Common myeloid progenitor, CD34-positive (primary cell): ENCODE results near the gene PCDH9.

Experiments
- CTCF ChIA-PET: fragments of 350-600 bp; sonication (Branson Sonifier 250); formaldehyde crosslinking; loops from one replicate; lab custom pipeline; 2021; ENCODE audit warnings: antibody characterized with exemption; lab: Charles Lee
- POLR2A ChIA-PET: fragments of 350-600 bp; sonication (Branson Sonifier 250); formaldehyde crosslinking; loops from one replicate; lab custom pipeline; 2021; ENCODE audit warnings: antibody characterized with exemption; lab: Charles Lee
- DNase-seq, 3 donors: peaks; one replicate each; pipeline versions ENCODE4 v3.0.0 to v3.0.0-alpha.2; 2013
- H3K27ac ChIP-seq, 2 experiments: 1 replicate in 1 of 2; 2 replicates in 1 of 2; pipeline ENCODE4 v1.7.0; 2013; ENCODE audit warnings: inconsistent platforms in 2 of 2, low read length in 2 of 2, mild to moderate bottlenecking in 2 of 2, low read depth in 1 of 2, moderate library complexity in 1 of 2; ENCODE audit not compliant: severe bottlenecking in 2 of 2, insufficient read depth in 1 of 2, poor library complexity in 1 of 2
- H3K27me3 ChIP-seq, 5 experiments: replicated peaks in 2 of 5; 1 replicate in 3 of 5; 2 replicates in 2 of 5; pipeline versions ENCODE4 v1.6.1 to v1.7.0; 2013; ENCODE audit warnings: low read length in 4 of 5, mild to moderate bottlenecking in 2 of 5, moderate library complexity in 2 of 5, inconsistent platforms in 1 of 5; ENCODE audit not compliant: insufficient read depth in 5 of 5, control insufficient read depth in 4 of 5
- H3K36me3 ChIP-seq, 4 experiments: 1 replicate in 2 of 4; 2 replicates in 2 of 4; pipeline versions ENCODE4 v1.6.1 to v1.7.0; 2013; ENCODE audit warnings: low read length in 3 of 4, control low read depth in 1 of 4, mild to moderate bottlenecking in 1 of 4; ENCODE audit not compliant: control insufficient read depth in 4 of 4, insufficient read depth in 4 of 4
- H3K4me1 ChIP-seq, 4 experiments: 1 replicate in 3 of 4; 2 replicates in 1 of 4; pipeline versions ENCODE4 v1.6.1 to v1.7.1; 2013; ENCODE audit warnings: low read length in 3 of 4, mild to moderate bottlenecking in 3 of 4, control low read depth in 1 of 4, inconsistent platforms in 1 of 4, moderate library complexity in 1 of 4; ENCODE audit not compliant: control insufficient read depth in 4 of 4, insufficient read depth in 4 of 4; ENCODE audit errors: control extremely low read depth in 1 of 4
- H3K4me3 ChIP-seq, 7 experiments: 1 replicate in 4 of 7; 2 replicates in 3 of 7; pipeline versions ENCODE4 v1.5.1 to v1.7.0; 2013; ENCODE audit warnings: mild to moderate bottlenecking in 7 of 7, low read length in 6 of 7, moderate library complexity in 6 of 7, inconsistent platforms in 2 of 7, low read depth in 2 of 7, control low read depth in 1 of 7; ENCODE audit not compliant: insufficient read depth in 4 of 7, control insufficient read depth in 1 of 7; ENCODE audit errors: extremely low read depth in 1 of 7
- H3K9me3 ChIP-seq, 5 experiments: 1 replicate in 4 of 5; 2 replicates in 1 of 5; pipeline versions ENCODE4 v1.6.1 to v1.7.1; 2013; ENCODE audit warnings: low read length in 4 of 5, mild to moderate bottlenecking in 2 of 5, inconsistent platforms in 1 of 5, low read depth in 1 of 5, moderate library complexity in 1 of 5; ENCODE audit not compliant: control insufficient read depth in 4 of 5, insufficient read depth in 2 of 5; ENCODE audit errors: control extremely low read depth in 1 of 5
- WGBS: methylation state at CpG from one replicate; pipeline ENCODE4 v1.1.5; 2013; ENCODE audit not compliant: insufficient coverage; 5-methylcytosine and 5-hydroxymethylcytosine counted together

PCDH9 gene

DNA sequence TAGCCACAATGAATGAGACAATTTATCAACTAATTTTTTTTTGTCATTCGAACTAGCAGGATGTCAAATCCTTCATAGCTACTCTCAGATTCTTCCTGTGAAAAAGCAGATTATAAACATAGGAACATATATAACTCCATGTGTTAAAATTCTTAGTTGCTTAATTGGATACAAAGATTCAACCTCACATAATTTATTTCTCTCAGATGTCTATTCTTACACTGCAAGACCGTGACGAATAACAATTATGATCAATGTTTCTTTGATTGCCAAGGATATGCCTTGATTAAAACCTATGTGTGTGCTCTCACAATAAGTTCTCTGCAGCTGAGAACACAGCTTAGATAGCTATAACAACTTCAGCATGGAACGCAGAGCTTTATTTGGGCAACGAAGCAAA, 872.7 kb downstream of the PCDH9 start:
- CTCF ChIA-PET: interaction anchor here (1.4 kb wide), 1 partner anchor 13 kb away, joined by 4 read pairs; no protein-coding TSS in a partner anchor
- WGBS: 80% methylated on average over 1 of the region's 5 CpGs
- H3K27ac ChIP-seq: no peak overlapping the region
- H3K4me1 ChIP-seq: peaks cover 0 to 2% (median 0%) of the 10 kb centered on the region in 4 experiments
- no peak overlapping the region for H3K4me3 ChIP-seq
- no peak for DNase-seq
- no peaks in the 10 kb centered on the region for H3K36me3 ChIP-seq
- H3K27me3 ChIP-seq: no peaks in the 10 kb centered on the region
- H3K9me3 ChIP-seq: no peaks in the 10 kb centered on the region
- POLR2A ChIA-PET: no interaction called here

DNA sequence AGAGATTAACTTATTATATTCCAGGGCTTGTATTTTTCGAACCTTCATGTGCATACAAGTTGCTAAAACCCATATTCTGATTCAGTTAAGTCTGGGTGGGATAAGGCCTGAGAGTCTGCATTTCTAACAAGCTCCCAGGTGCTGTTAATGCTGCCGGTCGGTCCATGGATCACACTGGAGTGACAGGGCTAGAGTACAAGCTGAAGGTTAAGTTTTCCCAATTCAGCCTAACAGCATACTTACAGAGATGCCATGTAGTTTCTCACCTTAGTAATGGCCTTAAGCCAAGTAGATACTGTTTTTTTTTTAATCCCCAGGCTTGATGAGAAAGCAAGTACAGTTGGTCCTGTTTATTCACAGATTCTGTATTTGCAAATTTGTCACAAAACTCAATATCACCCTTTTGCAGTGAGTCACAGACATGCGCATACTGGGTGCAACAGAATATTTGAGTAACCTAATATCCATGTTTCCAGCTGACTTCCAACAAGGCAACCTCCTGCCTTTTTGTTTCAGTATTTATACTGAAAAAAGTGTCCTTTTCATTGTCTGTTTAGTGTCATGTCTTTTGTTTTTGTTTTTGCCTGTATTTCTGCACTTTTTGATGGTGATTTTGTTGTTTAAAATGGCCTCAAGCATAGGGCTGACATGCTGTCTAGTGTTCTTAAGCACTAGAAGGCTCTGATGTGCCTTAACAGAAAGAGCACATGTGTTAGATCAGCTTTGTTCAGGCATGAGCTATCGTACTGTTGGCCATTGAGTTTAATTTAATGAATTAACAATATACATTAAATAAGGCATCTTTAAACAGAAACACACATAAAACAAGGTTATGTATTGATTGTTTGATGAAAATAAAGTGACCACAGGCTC, 875.0 kb downstream of the PCDH9 start:
- Histone ChIP-seq H3K27me3 (no peaks in the 10 kb centered on the region), H3K27ac (no peak overlapping the region), H3K4me1 (peaks cover 0 to 2% (median 0%) of the 10 kb centered on the region in 4 experiments), H3K36me3 (no peaks in the 10 kb centered on the region), H3K4me3 (no peak overlapping the region), H3K9me3 (no peaks in the 10 kb centered on the region)
- 100% methylated on average over 2 of the region's 5 CpGs for WGBS
- ChIA-PET CTCF (interaction anchor here (1.3 kb wide), 1 partner anchor 9 kb away, joined by 3 read pairs; no protein-coding TSS in a partner anchor), POLR2A (no interaction called here)
- no peak for DNase-seq

DNA sequence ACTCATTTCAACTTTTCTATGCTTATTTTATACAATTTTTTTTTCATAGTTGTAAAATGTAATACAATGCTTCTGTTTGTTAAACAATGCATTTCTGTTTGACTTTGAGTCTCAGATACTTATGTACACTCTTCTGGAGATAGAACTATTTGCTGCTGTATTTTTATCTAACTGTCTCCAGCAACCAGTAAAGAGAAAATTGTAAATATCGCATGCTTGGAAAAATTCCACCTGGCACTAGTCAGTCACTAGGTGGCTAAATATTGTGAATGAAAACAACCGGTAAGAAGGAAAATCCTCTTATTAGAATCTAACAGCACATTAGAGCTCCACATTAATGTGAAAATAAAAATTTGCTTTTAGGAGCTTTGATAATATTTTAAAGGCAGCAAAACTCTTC, 876.5 kb downstream of the PCDH9 start:
- no peak overlapping the region for H3K4me3 ChIP-seq
- POLR2A ChIA-PET: no interaction called here
- no peak overlapping the region for H3K27ac ChIP-seq
- no CpG with 5 or more reads among the region's 2 CpGs for WGBS
- H3K36me3 ChIP-seq: no peaks in the 10 kb centered on the region
- CTCF ChIA-PET: interaction anchor here (1.6 kb wide), 1 partner anchor 8 kb away, joined by 4 read pairs; no protein-coding TSS in a partner anchor
- H3K9me3 ChIP-seq: no peaks in the 10 kb centered on the region
- H3K27me3 ChIP-seq: no peaks in the 10 kb centered on the region
- no peak for DNase-seq
- H3K4me1 ChIP-seq: peaks cover 0 to 2% (median 0%) of the 10 kb centered on the region in 4 experiments

DNA sequence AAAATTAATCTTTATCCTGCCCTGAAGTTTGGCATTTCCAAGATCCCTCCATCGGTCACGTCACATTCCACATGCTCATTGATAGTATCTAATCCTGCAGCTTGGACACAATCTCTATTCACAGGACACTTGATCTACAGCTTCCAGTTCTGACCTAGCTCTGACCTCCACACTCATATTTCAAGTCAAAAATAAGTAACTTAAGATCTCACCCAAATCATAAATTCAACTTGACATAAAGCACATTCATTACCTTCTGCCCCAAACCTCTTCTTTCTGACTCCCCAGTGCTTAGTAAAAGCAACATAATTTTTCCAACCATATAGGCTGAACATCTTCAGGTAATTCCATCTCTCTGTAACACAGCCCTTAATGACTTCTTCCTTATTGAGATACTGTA, 880.2 kb downstream of the PCDH9 start:
- Histone ChIP-seq H3K4me1 (peaks cover 0 to 2% (median 0%) of the 10 kb centered on the region in 4 experiments), H3K27ac (no peak overlapping the region), H3K4me3 (no peak overlapping the region), H3K27me3 (no peaks in the 10 kb centered on the region), H3K36me3 (no peaks in the 10 kb centered on the region), H3K9me3 (no peaks in the 10 kb centered on the region)
- DNase-seq: no peak
- ChIA-PET POLR2A (no interaction called here), CTCF (no interaction called here)
- WGBS: 100% methylated on average over 2 of the region's 2 CpGs

DNA sequence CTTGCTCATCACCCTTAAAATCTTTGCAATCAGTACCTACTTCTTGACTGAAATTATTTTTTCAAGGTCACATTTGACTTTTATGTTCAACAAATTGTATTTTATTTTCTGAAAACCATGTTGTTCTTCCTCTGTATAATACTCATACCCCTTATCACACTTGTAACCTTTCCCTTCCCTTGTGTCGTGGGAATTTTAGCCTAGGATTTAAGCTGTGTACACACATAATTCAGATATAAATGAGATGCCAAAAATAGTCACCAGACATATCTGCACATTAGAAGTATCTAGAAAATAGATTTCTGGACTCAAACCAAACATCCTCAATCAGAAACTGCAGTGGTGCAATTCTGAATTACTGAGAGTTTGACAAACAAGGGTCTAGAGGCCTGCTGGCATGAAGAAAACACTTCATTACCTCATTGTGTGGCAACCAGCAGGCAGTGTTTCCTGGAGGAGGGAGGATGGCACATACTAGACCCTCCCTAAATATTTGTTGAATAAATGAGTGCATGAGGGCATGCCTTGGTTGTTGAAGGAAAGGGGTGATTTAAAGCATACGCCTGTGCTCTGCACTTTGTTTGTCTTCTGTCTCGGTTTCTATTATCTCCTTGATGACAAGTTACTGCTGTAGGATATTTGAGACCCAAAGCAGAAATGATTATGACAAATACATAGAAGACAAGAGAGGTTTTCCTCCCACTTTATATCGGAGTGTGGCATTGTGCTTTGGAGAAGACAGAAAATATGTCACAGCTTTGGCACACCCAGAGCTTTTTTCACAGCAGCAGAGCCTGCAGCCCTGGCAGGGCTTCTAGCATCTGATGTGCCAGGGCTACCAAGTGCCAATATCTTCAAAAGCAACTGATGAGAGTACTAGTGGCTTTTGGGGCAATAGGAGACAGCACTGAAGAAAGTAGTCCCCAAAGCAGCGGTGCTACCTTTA, 881.1 kb downstream of the PCDH9 start:
- ChIA-PET CTCF (interaction anchor here (0.6 kb wide), 1 partner anchor 660 kb away, joined by 3 read pairs; no protein-coding TSS in a partner anchor), POLR2A (no interaction called here)
- DNase-seq: no peak
- peaks cover 0 to 2% (median 0%) of the 10 kb centered on the region in 4 experiments for H3K4me1 ChIP-seq
- no peaks in the 10 kb centered on the region for H3K27me3 ChIP-seq
- H3K9me3 ChIP-seq: no peaks in the 10 kb centered on the region
- H3K27ac ChIP-seq: no peak overlapping the region
- H3K36me3 ChIP-seq: no peaks in the 10 kb centered on the region
- H3K4me3 ChIP-seq: no peak overlapping the region
- WGBS: 92% methylated on average over 2 of the region's 5 CpGs

GRCh38 chr13:66347486-66348117, 882.5 kb downstream of the PCDH9 start:
- WGBS: 98% methylated on average over 4 of the region's 4 CpGs
- H3K4me1 ChIP-seq: no peaks in the 10 kb centered on the region
- H3K9me3 ChIP-seq: no peaks in the 10 kb centered on the region
- ChIA-PET CTCF (no interaction called here), POLR2A (no interaction called here)
- H3K27me3 ChIP-seq: no peaks in the 10 kb centered on the region
- DNase-seq: no peak
- no peaks in the 10 kb centered on the region for H3K36me3 ChIP-seq
- H3K27ac ChIP-seq: no peak overlapping the region
- no peak overlapping the region for H3K4me3 ChIP-seq
